Liver (tissue), 2 donors: ENCODE results near the gene VENTX.

Experiments used
- CTCF ChIP-seq: fragments of 150-350 bp; IDR thresholded peaks from 2 replicates; pipeline ENCODE4 v1.5.1; 2017; ENCODE audit warnings: improper control_type of control experiment, low read depth, low read length; ENCODE audit not compliant: missing input control
- REST ChIP-seq: IDR thresholded peaks from 2 replicates; pipeline ENCODE4 v1.6.1; 2016; ENCODE audit warnings: antibody characterized with exemption, mild to moderate bottlenecking
- donor health status: healthy.

- TF ChIP-seq CTCF (no peak), REST (no peak)
Observed at GRCh38 chr10:133195611-133196010, 42.0 kb upstream of the VENTX start.
